NCI-H2227 treated with DMSO at 0.1 percent for 48 hours (cell line): ENCODE measurements around the gene FSTL4.

ENCODE experiments used
- DNase-seq: peaks from one replicate; lab custom pipeline; 2025; lab: John Stamatoyannopoulos, UW

FSTL4 gene

DNA sequence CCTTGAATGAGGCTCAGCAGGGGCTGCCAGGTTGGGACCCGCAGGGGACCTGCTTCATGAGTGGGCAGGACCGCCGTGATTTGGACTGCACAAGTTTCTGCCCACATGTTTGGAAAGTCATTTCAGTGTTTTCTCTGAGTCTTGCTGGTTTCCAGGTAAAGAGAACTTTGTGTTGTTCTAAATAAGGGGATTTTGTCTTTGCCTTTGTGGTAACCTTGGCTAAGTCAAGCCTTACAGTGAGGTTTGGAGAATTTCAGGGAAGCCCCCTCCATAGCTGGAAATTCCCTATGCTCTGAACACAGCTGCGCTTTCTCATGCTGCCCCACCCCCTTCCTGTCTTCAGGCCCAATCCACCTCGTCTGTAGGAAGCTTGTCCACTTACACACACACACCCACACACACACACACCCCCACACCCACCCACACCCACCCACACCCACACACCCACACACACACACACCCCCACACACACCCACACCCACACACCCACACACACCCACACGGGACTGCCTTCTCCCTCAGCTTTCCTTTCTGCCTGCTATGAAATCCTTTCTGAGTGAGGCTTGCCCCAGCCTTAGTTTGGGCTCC lies 290.4 kb downstream of the FSTL4 start:
- DNase-seq, result no peak

DNA sequence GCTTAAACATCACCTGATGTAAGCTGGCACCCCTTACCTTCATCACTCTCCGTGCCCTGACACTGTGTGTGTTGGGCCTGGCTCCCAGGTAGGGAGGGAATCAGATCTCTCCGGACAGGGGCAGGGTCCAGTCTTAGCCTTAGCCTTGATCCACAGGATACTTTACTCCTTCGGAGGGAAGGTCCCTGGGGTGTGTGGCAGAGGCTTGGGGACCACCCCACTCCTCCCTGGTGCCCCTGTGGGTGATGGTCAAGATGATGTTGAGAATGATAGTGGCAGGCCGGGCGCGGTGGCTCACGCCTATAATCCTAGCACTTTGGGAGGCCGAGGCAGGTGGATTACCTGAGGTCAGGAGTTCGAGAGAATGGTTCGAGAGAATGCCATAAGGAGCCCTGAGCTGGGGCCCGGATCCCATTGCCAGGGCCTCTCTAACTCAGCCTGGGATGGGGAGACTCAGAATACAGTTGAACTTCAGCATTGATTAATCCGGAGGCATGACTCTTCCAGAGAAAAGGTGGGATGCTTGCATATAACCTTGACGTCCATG lies 291.0 kb downstream of the FSTL4 start:
- DNase-seq, result no peak

DNA sequence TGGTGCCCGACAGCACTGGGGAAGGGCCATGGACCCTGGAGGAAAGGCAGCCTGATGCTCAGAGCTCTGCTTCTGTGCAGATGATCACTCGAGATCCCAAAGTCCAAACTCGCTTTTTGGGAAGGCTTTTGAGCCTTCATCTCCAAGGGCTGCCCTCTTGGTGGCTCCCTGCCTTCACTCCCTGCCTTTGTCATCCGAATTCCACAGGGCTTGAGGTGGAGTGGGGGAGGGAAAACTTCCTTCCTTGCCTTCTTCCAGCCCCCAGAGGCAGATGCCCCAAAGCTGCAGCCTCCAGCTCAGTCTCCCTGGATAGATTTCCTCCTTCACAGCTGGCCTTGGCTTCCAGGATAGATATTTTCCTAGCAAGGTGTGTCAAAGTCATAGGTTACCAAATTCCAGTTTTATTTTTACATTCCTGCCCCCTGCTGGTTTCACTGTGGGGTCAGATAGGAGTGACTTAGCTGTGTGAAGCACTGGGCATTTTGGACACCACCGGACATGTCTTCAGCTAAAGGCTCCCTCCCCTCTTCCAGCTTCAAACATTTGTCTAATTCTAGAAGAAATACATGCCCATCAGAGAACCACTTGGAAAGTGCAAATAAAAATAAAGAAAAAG lies 292.3 kb downstream of the FSTL4 start:
- no peak for DNase-seq

DNA sequence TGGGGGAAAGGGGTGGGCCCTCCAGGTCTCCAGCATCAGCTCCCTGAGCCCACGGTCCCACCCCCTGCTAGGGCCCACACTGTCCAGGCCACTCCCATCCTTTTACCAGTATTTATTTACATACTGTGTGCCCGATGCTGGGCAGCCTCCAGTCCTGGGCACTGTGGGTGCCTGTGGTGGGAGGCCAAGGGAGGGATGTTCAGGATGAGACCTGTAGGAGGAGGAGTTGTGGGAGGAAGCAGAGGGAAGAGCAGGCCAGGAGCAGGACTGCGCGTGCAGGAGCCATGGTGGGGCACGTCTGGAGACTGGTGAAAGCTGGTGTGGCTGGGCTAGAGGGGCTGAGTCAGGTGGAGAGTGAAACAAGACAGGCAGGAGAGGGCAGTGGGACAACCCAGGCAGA lies 293.1 kb downstream of the FSTL4 start:
- no peak for DNase-seq

DNA sequence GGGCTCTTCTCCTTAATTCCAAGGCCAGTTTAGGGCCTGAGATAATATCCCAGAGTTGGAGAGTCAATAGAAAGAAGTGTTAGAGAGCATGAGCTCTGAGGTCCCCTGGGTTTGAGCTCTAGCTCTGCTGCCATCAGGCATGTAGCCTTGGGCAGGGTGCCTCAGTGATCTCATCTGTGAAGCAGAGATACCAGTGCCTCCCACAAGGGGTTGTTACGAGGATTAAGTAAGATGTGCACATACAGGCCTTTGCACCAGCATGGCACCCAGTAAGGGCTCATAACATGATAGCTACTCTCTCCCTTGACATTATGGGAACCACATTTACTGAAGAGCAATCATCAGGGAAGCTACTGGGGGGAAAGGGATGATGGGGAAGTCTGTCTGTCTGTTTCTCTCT lies 294.8 kb downstream of the FSTL4 start:
- DNase-seq, result no peak

DNA sequence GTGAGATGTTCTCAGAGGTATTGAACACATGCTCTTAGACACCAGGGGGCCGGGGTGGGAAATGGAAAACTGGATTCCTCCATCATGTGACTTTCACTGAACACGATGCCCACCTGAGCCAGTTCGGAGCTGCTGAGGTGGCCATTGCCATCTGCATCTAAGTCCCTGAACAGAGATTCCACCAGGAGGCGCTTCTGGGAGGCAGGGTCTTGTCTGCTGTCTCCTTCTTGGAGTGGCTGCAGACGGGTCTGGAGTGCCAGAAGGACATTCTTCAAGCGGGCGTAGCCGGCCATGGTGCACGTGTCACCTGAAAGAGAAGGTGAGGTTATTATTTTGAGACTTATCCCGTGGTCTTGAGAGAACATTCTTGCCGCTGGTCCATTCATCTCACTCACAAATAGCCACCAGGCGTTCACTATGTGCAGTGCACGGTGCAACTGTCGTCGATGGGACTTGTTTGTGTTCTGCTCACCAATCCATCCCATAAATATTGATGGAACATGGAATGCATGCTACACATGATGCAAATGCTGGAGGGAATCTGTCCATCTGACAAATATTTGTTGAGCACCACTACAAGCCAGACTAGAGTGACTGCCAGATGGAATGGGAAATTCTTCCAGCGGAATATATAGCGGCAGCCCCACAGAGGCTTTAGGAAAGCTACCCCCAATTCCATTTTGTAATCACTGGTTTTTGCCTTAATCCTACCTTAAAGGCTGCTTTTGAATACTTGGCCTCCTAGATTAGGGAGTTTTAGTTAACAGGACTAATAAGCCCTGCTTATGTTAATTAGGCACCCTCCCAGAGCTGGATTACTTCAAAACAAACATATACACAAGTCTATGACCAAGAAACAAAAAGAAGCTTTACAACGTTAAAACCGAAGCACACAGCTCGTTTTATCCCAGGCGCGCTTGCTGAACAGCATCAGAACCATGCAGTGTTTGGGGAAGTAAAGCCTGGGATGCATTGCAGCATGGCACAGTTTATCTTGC lies 295.7 kb downstream of the FSTL4 start:
- no peak for DNase-seq

DNA sequence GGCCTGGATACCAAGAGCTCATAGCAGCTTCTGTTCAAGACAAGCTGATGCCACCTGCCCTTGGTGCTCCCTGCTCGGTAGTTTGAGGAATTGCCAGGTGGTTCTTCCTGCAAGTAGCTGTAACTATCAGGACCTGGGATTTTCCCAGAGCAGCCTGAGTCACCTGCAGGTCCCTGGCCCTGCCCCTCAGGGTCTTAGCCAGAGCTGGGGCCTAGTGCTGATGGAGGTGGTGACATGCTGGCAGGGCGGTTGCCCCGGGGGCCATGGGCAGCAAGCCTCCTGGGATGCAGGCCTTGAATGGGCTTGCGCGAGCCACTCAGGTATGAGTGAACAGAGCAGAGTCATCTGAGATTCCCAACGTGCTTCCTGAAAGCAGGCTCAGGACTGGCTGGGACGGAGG lies 298.3 kb downstream of the FSTL4 start:
- no peak for DNase-seq

DNA sequence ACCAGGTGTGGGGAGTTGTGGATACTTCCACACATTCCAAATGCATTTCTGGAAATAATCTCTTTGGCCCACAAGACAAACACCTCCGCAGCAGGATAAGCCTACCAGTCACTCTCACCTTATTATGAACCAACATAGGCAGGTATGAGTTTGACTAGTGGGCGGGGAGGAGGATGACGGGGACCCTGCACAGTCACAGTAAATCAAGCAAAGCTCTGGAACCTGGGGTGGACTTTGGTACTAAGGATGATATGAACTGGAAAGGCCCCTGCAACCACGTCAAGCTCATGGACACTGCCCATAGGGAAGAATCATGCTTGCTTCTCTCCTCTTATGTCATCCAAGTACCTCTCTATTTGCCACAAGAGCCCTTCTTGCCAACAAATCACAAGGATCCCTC lies 301.2 kb downstream of the FSTL4 start:
- DNase-seq, result no peak

DNA sequence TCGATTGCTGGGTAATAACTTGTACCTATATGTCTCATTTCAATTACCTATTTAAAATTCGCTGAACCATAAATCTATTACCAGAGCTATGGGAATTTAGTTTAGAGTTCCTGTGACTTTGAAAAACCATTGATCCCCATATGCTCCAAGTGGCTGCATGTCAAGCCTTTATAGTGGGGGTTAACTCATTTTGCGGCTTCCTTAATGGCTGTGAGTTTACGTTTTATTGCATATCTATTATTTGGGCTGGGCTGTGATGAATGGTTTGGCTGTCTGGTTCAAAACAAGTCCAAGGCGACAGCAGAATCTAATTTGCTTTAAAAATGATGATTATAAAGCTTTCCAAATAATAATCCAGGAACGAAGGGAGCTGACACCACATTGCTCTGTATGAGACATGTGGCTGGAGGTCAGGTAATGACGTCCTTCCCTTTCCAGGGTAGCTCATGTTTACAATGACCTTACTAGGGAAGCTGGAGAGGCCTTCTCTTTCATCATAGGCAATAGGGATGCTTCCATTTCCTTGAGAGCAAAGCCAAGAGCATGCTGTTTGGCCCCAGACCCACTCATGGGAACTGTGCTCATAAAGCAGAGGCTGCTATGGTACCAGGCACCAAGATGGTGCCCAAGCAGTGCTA lies 302.2 kb downstream of the FSTL4 start:
- DNase-seq, result no peak

DNA sequence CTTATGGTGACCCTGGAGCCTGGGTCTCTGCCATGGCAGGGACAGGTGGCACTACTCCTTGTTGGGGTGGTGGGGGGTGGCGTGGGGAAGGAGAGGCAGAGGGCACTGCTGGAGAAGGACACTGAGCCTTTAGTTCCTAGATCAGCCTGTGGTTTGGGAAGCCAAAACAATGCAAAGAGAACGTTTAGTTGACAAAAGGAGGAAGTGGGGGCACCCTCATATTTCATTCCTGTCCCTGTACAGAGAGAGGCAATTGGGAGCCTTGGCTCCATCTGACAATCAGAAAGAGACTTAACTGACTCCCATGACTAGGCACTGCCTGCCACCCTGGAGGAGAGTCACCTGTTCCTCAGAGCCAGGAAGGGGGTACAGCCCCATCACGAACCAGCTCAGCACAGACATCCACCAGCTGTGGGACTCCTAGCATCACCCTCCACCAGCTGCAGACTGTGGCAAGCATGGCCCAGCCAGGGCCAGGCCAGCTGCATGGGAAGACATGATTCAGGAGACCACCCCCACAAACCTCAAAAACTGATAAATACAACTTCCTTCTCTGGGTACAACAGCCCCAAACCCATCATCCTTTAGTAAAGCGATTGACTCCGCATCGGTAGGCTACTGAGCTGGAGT lies 303.1 kb downstream of the FSTL4 start:
- no peak for DNase-seq

DNA sequence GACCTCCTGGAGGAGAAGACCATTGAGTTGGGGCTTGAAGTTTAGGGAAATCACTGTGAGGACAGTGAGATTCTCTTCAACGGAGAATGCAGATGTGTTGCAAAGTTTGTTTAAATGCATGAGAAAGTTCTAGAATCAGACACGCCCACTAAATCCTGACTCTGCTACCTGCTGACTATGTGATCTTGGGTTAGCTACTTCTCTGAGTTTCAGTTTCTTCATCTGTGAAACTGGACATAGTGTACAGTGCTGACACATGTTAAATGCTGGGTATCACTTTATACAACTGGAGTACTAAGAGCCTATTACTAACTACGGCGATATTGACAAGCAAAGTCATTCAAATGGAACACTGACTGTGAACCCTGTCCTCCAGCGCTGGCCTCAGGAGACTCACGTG lies 305.1 kb downstream of the FSTL4 start:
- DNase-seq, result no peak

DNA sequence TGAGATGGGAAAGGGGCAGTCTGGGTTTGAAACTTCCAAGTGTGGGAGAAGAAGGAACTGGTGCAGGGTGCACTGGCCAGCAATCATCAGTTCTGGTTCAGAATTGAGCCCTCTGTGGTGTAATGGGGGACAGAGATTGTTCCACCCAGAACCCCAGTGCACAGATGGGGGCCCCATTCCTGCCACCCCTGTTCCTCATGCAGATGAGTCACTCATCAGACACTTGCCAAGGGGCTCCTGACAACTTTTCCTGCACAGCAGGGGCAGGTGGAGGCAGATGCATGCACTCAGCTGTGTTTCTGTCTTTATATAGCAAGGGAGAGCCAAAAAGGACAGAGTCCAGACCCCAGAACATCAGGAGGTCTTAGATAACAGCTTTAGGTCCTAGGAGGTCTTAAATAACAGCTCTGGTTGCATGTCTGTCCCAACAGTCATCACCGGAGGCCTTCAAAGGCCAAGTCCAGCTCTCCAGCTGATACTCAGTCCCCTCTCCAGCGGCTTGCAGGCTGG lies 307.6 kb downstream of the FSTL4 start:
- DNase-seq, result no peak

DNA sequence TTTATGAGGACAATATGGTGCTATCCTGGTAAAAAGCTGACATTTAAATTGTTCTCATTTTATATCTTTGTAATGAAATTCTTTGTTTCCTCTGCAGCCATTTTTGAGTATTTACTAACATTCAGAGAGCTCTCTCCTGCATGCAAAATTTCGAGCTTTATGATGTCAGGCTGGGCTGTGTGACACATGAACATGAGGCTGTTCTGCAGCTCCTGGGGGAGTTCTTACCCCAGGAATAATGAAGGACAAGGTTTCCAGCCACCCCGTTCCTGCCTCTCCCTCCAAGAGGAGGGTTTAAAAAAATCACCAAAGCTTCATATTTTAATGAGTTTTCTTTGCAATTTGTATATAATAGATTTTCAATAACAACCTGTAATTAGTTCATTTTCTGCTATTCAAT lies 308.2 kb downstream of the FSTL4 start:
- no peak for DNase-seq

DNA sequence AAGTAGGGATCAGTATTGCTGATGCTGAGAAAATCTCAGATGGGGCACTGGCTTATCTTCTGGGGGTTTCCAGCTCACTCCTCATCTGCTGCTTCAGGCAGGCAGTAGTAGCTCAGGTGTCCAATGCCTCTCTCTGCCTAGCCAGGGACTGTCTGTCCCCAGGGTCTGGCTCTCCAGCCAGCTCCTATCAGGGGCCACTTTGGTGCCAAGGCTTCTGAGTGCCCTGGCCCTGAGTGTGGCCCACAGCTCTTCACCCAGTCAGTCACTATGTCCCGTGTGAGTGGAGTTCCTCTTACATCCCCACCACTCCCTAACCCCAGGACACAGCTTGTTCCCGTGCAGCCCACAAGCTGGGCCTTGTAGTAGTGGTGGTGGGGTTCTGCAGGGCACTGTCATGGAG lies 309.0 kb downstream of the FSTL4 start:
- DNase-seq, result no peak

DNA sequence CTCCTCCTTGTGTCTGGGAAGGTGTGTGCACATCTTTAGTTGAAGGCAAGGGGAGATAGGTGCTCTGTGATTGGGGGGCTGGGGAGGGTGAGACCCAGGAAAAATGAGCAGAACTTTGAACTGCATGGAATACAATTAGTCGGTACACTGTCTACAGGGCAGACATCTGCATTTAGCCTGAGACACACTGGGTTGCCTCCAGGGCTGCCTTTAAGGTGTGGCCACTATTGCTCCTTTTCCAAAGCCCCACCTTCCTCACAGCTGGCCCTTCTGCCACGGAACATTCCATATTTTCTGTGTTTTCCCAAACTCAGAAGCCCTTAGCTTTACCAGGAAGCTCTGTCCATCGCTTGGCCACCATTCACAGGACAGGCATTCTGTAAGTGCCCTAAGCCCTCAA lies 312.6 kb downstream of the FSTL4 start:
- no peak for DNase-seq

DNA sequence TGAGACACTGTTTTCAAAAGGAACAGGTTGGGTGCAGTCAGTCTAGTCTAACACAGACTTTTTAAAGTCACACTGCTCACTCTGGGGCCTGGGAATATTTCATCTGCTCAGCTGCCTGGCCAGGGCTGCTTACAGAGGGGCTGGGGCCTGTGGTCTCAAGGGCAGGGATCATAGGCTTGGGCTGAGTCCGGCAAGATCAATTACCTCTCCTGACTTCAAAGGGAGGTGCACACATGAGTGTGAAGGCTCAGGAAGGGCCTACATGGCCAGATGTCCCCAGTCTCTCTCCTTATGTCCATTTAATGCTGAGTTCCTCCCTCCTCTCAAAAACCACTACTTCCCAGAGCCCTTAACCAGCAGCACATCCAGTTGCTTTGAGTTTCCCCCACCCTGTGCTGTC lies 313.3 kb downstream of the FSTL4 start:
- DNase-seq, result no peak

DNA sequence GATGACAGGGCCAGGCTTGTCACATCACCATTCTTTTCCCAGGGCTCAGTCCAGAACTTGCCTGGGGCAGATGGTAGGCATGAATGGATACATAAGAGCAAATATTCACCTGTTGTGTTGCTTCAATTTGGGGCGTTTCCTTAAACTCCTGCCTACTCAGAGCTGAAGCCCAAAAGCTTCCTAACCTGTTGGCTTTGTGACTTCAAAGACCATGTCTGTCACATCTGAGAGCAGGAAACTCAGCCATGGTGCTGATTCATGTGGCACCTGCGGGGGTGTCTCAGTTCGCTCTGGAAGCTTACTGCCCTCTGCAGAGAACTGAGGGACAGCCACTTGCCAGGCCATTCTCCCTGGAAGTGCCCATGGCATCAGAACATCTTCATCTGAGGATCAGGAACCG lies 313.9 kb downstream of the FSTL4 start:
- no peak for DNase-seq

DNA sequence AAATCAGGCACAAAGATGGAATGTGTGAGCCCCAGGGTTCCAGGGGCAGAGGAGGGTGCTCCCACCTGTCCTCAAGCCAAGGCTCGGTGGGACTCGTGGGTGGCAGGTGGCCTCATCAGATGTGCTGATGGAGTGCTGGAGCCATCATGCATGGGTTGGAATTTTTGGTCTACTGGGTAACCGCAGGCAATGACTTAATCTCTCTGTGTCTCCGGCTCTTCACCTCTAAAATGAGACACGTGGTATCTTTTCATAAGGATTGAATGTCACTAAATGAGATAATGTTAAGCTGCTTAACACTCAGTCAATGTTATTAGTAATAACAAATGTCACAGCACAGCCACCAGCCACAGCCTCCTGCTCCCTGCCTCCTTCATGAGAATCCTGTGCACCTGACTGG lies 315.0 kb downstream of the FSTL4 start:
- no peak for DNase-seq

DNA sequence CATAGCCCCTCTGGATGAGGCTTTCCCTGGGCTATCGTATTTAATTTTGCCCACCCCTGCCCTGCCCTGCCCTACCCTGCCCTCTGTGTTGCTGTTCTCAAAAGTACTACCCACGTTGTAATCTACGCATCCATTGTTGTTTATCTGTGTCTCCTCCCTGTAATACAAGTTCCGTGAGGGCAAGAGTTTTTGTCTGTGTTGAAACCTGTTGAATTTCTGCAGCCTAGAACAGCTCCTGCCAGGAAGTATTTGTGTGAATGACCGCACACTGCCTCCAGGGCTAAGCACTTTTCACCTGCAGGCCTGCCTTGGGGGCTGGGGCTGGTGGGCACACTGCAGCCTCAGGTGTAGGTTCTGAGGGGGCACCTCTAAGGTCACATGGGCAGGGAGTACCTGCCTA lies 315.7 kb downstream of the FSTL4 start:
- no peak for DNase-seq

DNA sequence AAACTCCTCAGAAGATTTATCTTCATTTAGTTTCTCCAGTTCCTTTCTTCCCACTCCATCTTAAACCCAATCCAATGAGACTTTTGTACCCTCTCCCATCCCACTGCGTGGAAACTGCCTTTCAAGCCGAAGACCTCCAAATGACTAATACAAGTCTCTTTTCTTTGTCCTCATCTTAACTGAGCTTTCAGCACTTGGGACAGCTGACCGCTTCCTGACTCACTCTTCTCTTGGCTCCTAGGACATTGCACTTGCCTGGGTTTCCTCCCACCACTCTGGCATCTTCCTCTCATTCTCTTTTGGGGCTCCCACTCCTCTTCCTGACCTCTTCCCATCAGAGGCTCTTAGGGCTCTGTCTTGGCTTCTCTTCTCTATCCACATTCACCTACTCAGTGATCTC lies 316.8 kb downstream of the FSTL4 start:
- DNase-seq, result no peak

DNA sequence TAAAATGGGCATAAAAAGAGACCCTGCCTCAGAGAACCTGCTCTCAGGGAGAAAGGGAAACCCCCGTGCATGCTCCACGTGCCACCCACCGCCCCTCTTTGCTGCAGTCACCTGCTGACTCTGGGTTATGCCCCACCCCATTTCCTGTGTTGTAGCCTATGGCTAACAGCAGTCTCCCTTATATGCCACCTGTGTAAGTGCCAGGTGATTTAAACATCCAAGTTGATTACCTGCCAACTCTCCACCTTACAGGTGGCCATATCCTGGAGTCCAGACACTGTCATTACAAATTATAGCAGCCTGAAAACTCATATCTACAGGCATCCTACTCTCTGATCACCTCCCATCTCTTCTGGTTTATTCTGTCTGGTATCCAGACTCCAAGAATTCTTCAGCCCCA lies 318.0 kb downstream of the FSTL4 start:
- no peak for DNase-seq

DNA sequence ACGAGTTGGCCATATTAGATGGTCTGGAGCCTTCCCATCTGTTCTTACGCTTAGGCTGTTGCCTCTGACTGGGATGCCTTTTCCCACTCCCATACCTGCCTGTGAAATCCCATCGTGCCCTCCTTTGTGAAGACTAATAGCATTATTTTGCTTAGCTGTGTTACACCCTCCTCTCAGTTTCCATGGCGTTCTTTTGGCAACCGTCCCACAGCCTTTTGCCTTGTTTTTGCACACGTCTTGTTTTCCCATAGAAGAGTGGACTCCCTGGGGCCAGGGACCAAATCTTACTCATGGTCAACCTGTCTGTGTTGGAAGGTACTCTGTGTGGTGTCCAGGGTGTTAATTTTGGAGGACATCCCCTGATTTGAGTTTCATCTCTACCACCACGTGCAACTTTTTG lies 318.4 kb downstream of the FSTL4 start:
- DNase-seq, result no peak
